Measurements from ENCODE around the gene CHRNA9. TPM values are rescaled to one million over a fixed set of nuclear protein-coding genes. Genes with fewer than 3 reads are reported as not detected.
"Not testable (repeated sequence)": the region's sequence is repeated elsewhere in the genome, so short reads cannot be mapped to it uniquely, and the experiment has no call there.

Gene CHRNA9
- polyA plus RNA-seq, 3 donors, result 1.0 to 1.8 (median 1.7) TPM

DNA sequence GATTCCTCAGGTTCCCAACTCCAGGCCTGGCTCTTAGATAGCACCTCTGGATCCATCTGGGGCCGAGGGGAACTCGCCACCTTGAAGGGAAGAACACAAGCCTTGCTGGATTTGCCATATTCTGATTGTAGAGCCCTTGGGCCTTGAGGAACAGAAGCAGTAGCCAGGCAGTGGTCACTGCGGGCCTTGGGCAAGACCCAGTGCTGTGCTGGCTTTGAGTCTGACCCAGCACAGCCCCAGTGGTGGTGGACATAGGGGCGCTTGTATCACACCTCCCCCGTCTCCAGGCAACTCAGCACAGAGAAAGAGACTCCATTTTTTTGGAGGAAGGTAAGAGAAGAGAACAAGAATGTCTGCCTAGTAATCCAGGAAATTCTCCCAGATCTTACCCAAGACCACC is 45.5 kb downstream of the CHRNA9 start:
- no peak for DNase-seq

DNA sequence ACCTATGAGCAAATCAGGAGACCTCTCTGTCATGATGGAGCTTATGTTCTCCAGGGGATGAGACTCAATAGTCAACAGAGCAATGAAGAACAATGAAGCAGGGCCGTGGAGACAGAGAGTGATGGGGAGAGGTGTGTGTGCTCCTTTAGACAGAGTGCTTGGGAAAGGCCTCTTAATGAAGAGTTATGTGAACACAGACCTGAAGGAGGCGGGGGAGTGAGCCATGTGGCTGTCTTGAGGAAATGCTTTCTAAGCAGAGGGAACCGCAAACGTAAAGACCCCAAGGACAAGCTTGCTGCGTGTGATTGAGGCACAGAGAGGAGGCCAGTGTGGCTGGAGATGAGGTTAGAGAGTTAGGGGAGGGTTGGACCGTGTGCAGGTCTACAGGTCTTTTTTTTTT is 53.1 kb downstream of the CHRNA9 start:
- DNase-seq, result no peak

DNA sequence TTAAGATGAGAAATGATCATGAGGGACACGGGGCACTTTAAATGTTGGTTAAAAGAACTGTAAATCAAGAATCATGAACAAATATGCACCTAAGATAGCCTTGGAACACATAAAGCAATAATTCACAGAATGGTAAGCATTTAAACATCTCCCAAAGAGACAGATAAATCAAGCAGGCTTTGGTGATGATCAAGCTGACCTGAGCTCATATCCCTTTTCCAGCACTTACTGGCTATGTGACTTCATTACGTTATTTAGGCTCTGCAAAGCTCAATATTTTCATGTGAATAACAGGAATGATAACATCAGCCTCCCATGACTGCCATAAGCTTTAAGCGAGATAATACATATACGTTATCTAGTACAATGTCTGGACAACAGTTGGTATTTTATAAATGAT is 54.9 kb downstream of the CHRNA9 start:
- DNase-seq, result no peak

DNA sequence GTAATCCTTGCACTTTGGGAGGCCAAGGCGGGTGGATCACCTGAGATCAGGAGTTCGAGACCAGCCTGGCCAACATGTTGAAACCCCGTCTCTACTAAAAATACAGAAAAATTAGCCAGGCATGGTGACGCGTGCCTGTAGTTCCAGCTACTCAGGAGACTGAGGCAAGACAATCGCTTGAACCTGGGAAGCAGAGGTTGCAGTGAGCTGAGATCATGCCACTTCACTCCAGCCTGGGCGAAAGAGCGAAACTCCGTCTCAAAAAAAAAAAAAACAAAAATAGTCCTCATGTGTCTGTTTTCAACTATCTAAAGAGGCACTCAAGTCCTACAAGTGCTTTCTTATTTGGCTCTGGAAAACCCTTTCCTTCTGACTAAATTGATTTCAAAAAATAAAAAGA is 57.1 kb downstream of the CHRNA9 start:
- not testable (repeated sequence) for DNase-seq

DNA sequence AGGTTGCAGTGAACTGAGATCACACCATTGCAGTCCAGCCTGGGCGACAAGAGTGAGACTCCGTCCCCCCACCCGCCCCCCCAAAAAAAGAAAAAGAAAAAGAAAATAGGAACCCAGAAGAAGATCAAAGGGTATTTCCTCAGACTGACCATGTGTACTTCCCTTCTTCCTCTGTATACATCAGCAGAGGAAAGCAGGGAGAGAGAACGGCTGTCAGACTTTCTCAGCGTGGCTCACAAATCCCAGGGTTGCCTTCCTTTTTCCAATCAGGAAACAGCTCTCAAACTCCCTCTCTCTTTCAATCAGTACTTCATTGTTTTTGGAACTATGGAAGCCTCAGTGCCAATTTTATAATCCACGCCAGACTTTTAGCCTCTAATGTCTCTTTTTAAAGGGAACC is 59.1 kb downstream of the CHRNA9 start:
- no peak for DNase-seq

DNA sequence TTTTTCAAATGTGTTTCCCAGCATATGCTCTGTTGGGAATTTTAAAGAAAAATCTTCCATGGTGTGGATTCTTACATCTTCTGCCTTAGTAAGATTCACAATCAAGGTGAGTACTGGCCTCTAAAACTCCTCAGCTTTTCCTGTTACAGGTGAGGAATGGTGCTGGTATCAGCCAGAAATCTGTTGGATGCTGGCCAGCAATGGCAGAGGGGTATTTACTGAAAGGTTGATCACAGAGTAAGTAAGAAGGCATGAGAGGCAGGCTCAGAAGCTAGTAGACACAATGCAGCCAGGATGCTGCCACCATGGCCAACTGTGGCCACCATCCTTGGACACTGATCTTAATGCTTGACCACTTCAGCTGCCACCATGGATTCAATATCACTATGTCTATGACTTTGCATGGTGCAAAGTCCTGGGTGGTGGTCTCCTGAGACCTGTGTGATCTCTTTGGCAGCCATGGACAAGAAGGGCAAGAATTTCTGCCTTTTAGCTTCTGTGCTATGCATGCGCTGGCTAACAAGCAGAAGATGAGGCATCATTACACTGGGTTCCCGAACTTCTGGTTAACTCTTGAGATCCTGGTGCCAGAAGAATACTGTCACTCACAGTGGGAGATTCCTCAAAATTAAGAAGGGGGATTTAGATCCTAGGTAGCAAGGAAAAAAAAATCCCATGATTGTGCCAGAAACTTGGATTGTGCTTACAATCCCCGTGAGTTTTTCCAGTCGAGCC is 60.2 kb downstream of the CHRNA9 start:
- no peak for DNase-seq

DNA sequence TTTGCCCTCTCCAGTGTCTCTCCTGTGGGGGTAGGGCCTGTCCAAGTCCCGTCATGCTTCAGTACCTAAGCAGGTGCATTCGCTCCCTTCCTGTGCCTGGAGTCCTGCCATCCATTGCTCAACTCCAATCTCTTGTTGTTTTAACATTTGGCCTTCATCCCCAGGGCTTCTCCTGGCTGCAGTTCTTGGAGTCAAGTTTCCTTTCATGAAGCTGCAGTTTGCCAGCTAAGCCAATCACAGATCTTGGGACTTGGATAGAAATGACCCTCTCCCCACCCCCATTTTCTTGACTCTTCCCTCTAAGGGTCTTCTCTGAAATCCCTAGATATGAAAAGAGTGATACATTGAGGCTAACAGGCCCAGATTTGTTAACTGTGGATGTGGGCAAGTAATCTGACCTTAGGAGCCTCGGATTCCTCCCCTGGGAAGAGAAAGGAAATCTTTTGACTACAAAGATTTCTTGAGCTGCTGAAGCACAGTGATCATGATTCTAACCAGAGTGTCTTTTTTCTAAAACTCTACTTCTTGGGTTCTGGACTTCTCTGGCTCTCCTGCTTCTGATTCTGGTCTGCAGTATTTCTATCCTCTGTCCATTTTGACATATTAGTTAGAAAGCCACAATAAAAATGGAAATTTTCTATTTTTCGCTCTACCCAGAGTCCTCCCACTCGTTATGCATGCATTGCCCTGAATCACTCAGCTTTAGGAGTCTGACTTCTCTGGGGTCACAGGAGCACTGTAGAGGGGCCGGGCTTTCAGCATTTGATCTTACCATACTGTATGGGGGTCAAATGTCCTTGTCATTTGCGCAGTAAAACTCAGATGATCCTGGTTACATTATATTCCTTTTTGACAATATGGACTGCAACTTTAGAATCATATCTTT is 61.0 kb downstream of the CHRNA9 start:
- peak; percentile 80 for DNase-seq

DNA sequence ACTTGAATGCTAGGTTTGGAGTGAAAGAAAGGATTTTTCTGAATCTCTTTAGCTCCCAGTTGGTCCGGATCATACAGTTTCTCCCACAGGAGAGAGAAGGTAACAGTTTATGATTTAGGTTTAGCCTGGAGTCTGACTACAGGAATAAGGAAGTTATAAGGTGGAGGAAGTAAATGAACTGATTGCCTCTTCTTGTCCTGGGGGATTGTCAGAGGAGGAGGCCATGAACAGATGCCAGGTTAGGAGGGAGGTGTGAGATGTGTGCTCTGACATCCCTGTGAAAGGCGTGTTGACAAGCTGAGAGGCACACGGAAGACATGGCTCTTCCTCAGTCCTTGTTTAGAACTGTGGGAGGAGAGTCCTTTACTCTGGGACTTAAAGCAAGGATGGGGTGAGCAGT is 64.4 kb downstream of the CHRNA9 start:
- DNase-seq, result no peak

DNA sequence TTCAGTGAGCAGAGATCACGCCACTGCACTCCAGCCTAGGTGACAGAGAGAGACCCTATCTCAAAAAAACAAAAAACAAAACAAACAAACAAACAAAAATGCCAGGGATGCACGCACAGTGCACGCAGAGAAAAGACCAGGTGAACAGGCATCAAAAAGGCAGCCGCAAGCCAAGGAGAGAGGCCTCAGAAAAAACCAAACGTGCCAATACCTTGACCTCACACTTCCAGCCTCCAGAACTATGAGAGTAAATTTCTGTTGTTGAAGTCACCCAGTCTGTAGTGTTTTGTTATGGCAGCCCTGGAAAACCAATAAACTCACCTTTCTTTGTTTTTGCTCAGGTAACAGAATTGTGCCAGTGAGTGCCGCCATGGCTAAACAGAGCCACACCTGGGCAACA is 66.0 kb downstream of the CHRNA9 start:
- DNase-seq, result no peak

DNA sequence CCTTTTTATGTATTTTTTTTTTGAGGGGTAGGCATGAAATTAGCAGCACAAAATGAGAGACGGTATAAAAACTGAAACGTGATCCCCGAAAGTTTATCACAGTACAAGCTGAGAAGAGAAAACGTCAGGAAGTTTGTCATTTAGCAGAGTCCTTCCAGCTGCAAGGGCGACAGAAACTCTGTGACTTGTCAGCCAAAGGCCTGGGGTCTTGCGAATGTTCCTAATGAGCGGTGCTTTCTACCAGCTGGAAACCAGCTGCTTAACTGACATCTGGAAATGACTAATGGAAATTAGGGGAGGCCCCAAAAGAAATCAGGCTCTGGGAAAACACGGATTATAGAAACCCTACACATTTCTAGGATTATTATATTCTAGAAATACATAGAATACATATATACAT is 66.5 kb downstream of the CHRNA9 start:
- peak; percentile 63 for DNase-seq

DNA sequence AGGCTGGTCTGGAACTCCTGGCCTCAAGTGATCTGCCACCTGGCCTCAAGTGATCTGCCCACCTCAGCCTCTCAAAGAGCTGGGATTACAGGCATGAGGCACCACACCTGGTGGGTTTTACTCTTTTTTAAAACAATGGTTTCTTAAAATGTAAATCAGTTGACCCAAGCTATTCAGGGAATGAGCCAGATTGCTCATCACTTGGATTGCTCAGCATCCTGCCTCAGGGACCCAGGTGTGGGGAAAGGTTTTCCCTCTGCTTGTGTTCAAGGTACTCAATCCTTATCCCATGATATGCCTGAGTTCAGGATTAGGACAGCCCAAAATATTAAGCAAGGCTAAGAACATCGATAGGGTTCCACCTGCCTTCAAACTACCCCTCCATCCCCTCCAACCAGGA is 67.4 kb downstream of the CHRNA9 start:
- DNase-seq, result no peak

DNA sequence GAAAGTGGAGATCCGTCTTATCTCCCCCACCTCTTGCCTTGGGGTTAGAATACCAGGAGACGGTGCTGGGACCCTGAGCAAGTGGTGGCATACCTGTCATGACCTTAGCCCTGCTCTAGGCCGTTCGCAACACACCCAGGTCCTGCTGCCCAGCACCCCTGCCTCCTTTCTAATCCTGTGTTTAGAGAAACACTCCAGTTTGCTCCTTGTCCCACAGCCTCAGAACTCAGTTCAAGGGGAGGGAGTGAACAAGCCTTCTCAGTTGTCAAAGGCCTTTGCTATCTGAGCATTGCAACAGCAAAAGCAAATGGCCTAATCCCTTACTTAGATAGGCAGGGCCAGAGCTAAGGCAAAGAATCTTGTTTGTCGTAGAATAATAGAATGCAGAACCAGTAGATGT is 67.9 kb downstream of the CHRNA9 start:
- no peak for DNase-seq

Other genes with a start within 250 kb of the CHRNA9 start
- 1 to 10 TPM in 1 of 3 donors, under 1 TPM in 2; 0.48 to 1.3 (median 0.61) TPM for gene RHOH, start 138.3 kb upstream of the CHRNA9 start, polyA plus RNA-seq (ENCODE audit: insufficient read length in 3 of 3)

Data from renal pelvis (tissue), 4 donors.